H9 (cell line): ENCODE results near the gene RABL6. TPM values are rescaled to one million over a fixed set of nuclear protein-coding genes. Genes with fewer than 3 reads are reported as not detected.

Experiments
- DNase-seq: peaks from one replicate; pipeline ENCODE4 v3.0.0-alpha.2; 2017
- H2AFZ ChIP-seq: one replicate; pipeline ENCODE4 v1.6.1; 2013; ENCODE audit warnings: mild to moderate bottlenecking, low read length, control low read depth, moderate library complexity
- H2AK5ac ChIP-seq: 2 replicates; pipeline ENCODE4 v1.6.1; 2013; ENCODE audit warnings: low read length, control low read depth, mixed read lengths; ENCODE audit not compliant: insufficient read length
- H2BK120ac ChIP-seq: one replicate; pipeline ENCODE4 v1.6.1; 2013; ENCODE audit warnings: low read depth, mild to moderate bottlenecking, low read length, control low read depth, inconsistent platforms; ENCODE audit not compliant: poor library complexity, severe bottlenecking
- H2BK12ac ChIP-seq: 2 replicates; pipeline ENCODE4 v1.6.1; 2013; ENCODE audit warnings: low read length, control low read depth, mixed read lengths, low read depth; ENCODE audit not compliant: insufficient read length
- H2BK15ac ChIP-seq: 2 replicates; pipeline ENCODE4 v1.6.1; 2013; ENCODE audit warnings: low read depth, low read length, control low read depth
- H2BK20ac ChIP-seq: one replicate; pipeline ENCODE4 v1.6.1; 2013; ENCODE audit warnings: low read depth, mild to moderate bottlenecking, low read length, control low read depth, inconsistent platforms; ENCODE audit not compliant: poor library complexity, severe bottlenecking
- H2BK5ac ChIP-seq: 2 replicates; pipeline ENCODE4 v1.6.1; 2013; ENCODE audit warnings: low read length, control low read depth, mixed read lengths; ENCODE audit not compliant: insufficient read length
- H3K14ac ChIP-seq: 2 replicates; pipeline ENCODE4 v1.6.1; 2013; ENCODE audit warnings: low read length, control low read depth; ENCODE audit not compliant: insufficient read depth
- H3K18ac ChIP-seq: 2 replicates; pipeline ENCODE4 v1.6.1; 2013; ENCODE audit warnings: low read depth, mild to moderate bottlenecking, mixed read lengths, low read length, control low read depth; ENCODE audit not compliant: insufficient read length
- H3K23ac ChIP-seq: 2 replicates; pipeline ENCODE4 v1.6.1; 2013; ENCODE audit warnings: low read length, control low read depth, mixed read lengths, low read depth; ENCODE audit not compliant: insufficient read length
- H3K23me2 ChIP-seq: 2 replicates; pipeline ENCODE4 v1.6.1; 2013; ENCODE audit warnings: low read depth, mild to moderate bottlenecking, mixed read lengths, low read length, control low read depth; ENCODE audit not compliant: insufficient read length, poor library complexity, severe bottlenecking
- H3K27ac ChIP-seq: 2 replicates; pipeline ENCODE4 v1.5.1; 2013; ENCODE audit warnings: low read length, control low read depth, mixed read lengths, low read depth; ENCODE audit not compliant: insufficient read length
- H3K27me3 ChIP-seq: 2 replicates; pipeline ENCODE4 v1.6.1; 2013; ENCODE audit warnings: low read length, control low read depth, inconsistent platforms; ENCODE audit not compliant: insufficient read depth
- H3K4ac ChIP-seq: 2 replicates; pipeline ENCODE4 v1.6.1; 2013; ENCODE audit warnings: low read depth, mild to moderate bottlenecking, control low read depth, inconsistent platforms, low read length, moderate library complexity
- H3K4me1 ChIP-seq: 2 replicates; pipeline ENCODE4 v1.6.1; 2013; ENCODE audit warnings: low read length, control low read depth, inconsistent platforms; ENCODE audit not compliant: insufficient read depth
- H3K4me2 ChIP-seq: 2 replicates; pipeline ENCODE4 v1.6.1; 2013; ENCODE audit warnings: low read length, control low read depth, mixed read lengths; ENCODE audit not compliant: insufficient read length, insufficient read depth
- H3K56ac ChIP-seq: 2 replicates; pipeline ENCODE4 v1.6.1; 2013; ENCODE audit warnings: low read depth, mild to moderate bottlenecking, mixed read lengths, low read length, control low read depth; ENCODE audit not compliant: insufficient read length
- H3K79me1 ChIP-seq: 2 replicates; pipeline ENCODE4 v1.6.1; 2013; ENCODE audit warnings: low read depth, mild to moderate bottlenecking, moderate library complexity, low read length, control low read depth, inconsistent platforms; ENCODE audit not compliant: insufficient read depth, poor library complexity, severe bottlenecking
- H3K79me2 ChIP-seq: 2 replicates; pipeline ENCODE4 v1.6.1; 2013; ENCODE audit warnings: low read length, control low read depth, inconsistent platforms; ENCODE audit not compliant: insufficient read depth
- H3K9ac ChIP-seq: 2 replicates; pipeline ENCODE4 v1.6.1; 2013; ENCODE audit warnings: low read length, control low read depth, mixed read lengths; ENCODE audit not compliant: insufficient read length; ENCODE audit errors: extremely low read depth
- H3K9me3 ChIP-seq: one replicate; pipeline ENCODE4 v1.6.1; 2013; ENCODE audit warnings: low read depth, low read length, inconsistent platforms; ENCODE audit not compliant: control insufficient read depth
- H3T11ph ChIP-seq: one replicate; pipeline ENCODE4 v1.6.1; 2013; ENCODE audit warnings: mild to moderate bottlenecking, low read length, control low read depth, inconsistent platforms
- H4K20me1 ChIP-seq: one replicate; pipeline ENCODE4 v1.6.1; 2013; ENCODE audit not compliant: control insufficient read depth, insufficient read length, insufficient read depth
- H4K5ac ChIP-seq: 2 replicates; pipeline ENCODE4 v1.6.1; 2013; ENCODE audit warnings: low read depth, mild to moderate bottlenecking, mixed read lengths, low read length, control low read depth; ENCODE audit not compliant: insufficient read length
- H4K8ac ChIP-seq: replicated peaks from 2 replicates; pipeline ENCODE4 v1.6.1; 2013; ENCODE audit warnings: low read length, control low read depth, mixed read lengths, low read depth; ENCODE audit not compliant: insufficient read length
- H4K91ac ChIP-seq: 2 replicates; pipeline ENCODE4 v1.6.1; 2013; ENCODE audit warnings: low read depth, mild to moderate bottlenecking, moderate library complexity, mixed read lengths, low read length, control low read depth; ENCODE audit not compliant: insufficient read length
- H3K27ac Mint-ChIP-seq, 3 experiments: 2 replicates in 2 of 3; 3 replicates in 1 of 3; pipeline ENCODE4 v1.8.0; 2020 to 2021; ENCODE audit warnings: mixed read lengths in 3 of 3, mild to moderate bottlenecking in 1 of 3, moderate library complexity in 1 of 3
- H3K27me3 Mint-ChIP-seq: 2 replicates; pipeline ENCODE4 v1.8.0; 2021; ENCODE audit warnings: low read depth, mild to moderate bottlenecking, moderate library complexity, mixed read lengths
- H3K36me3 Mint-ChIP-seq, 3 experiments: 2 replicates in 2 of 3; 3 replicates in 1 of 3; pipeline ENCODE4 v1.8.0; 2020 to 2021; ENCODE audit warnings: low read depth in 3 of 3, mixed read lengths in 3 of 3; ENCODE audit not compliant: insufficient read depth in 1 of 3
- H3K4me1 Mint-ChIP-seq, 2 experiments: 2 replicates each; pipeline ENCODE4 v1.8.0; 2020; ENCODE audit warnings: mixed read lengths in 2 of 2
- H3K4me3 Mint-ChIP-seq, 2 experiments: 2 replicates in 1 of 2; 3 replicates in 1 of 2; pipeline ENCODE4 v1.8.0; 2020 to 2021; ENCODE audit warnings: mild to moderate bottlenecking in 2 of 2, mixed read lengths in 2 of 2, moderate library complexity in 1 of 2
- H3K9me3 Mint-ChIP-seq, 2 experiments: 2 replicates in 1 of 2; 3 replicates in 1 of 2; pipeline ENCODE4 v1.8.0; 2020; ENCODE audit warnings: mild to moderate bottlenecking in 2 of 2, mixed read lengths in 2 of 2, moderate library complexity in 1 of 2
- WGBS: extraction: QIAGEN DNeasy Blood & Tissue Kit; methylation state at CpG from one replicate; pipeline ENCODE4 v1.1.7; 2013; ENCODE audit warnings: missing lambda C conversion rate, low lambda C conversion rate, mixed read lengths; ENCODE audit not compliant: insufficient read length; ENCODE audit errors: extremely low coverage; 5-methylcytosine and 5-hydroxymethylcytosine counted together
- total RNA-seq: library from RNA; stranded (reverse); gene quantifications from 2 replicates; pipeline ENCODE4 v1.2.1, GENCODE V29; 2021
- TF ChIP-seq, protein P1 (sequence below): fragments of 200-600 bp; sonication (generic); conservative IDR thresholded peaks from 3 replicates; pipeline ENCODE4 v1.8.0; 2021; ENCODE audit warnings: antibody characterized with exemption, mild to moderate bottlenecking

RABL6 gene
- total RNA-seq, 1 experiment from 2014 or later: 108 TPM

DNA sequence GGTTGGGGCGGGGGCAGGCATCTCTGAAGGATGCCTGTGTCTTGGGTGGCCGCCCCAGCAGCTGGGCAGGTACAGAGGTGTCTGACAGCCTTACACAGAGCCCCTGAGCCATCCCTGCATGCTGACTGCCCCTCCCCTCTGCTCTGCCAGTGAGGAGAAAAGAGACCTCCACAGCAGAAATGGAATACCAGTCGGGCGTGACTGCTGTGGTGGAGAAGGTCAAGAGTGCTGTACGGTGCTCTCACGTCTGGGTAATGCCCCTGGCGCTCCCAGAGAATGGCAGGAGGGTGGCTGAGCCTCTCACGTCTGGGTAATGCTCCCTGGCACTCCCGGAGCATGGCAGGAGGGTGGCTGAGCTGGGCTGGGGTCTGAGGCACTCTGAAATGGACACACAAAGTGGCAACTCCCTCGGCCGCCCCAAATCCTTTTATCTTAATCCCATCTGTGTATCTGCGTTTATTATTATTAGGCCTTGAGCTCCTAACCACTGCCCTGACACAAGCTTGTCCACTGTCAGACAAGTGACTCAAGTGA, 2.5 kb upstream of the RABL6 start:
- H3K14ac ChIP-seq: no peak overlapping the region
- no peaks in the 10 kb centered on the region; the same call in 1 of the 2 replicates for H3K27me3 ChIP-seq
- H3K9me3 ChIP-seq: no peaks in the 10 kb centered on the region
- no peak overlapping the region for H3K9ac ChIP-seq
- H3K4me1 ChIP-seq: no peaks in the 10 kb centered on the region; the same call in 1 of the 2 replicates
- peak overlapping the region in 1 of 2 experiments; percentile 65; a peak in 2 of 5 replicates for H3K4me3 Mint-ChIP-seq
- H3K36me3 Mint-ChIP-seq: peaks cover 17 to 31% (median 27%) of the 10 kb centered on the region in 3 experiments; a peak in 6 of 7 replicates
- H2AFZ ChIP-seq: no peak overlapping the region
- H3K23me2 ChIP-seq: peaks cover 22% of the 10 kb centered on the region
- WGBS: no CpG with 5 or more reads among the region's 12 CpGs
- no peak overlapping the region for H3K56ac ChIP-seq
- no peak overlapping the region for H4K8ac ChIP-seq
- no peak overlapping the region for H3K23ac ChIP-seq
- H3K27me3 Mint-ChIP-seq: peaks cover 20% of the 10 kb centered on the region
- no peak overlapping the region for H3T11ph ChIP-seq
- H3K79me2 ChIP-seq: peaks cover 9% of the 10 kb centered on the region; the same call in 1 of the 2 replicates
- peaks cover 4% of the 10 kb centered on the region for H4K20me1 ChIP-seq
- no peak overlapping the region for H4K91ac ChIP-seq
- H2BK20ac ChIP-seq: no peak overlapping the region
- TF ChIP-seq, protein P1, sequence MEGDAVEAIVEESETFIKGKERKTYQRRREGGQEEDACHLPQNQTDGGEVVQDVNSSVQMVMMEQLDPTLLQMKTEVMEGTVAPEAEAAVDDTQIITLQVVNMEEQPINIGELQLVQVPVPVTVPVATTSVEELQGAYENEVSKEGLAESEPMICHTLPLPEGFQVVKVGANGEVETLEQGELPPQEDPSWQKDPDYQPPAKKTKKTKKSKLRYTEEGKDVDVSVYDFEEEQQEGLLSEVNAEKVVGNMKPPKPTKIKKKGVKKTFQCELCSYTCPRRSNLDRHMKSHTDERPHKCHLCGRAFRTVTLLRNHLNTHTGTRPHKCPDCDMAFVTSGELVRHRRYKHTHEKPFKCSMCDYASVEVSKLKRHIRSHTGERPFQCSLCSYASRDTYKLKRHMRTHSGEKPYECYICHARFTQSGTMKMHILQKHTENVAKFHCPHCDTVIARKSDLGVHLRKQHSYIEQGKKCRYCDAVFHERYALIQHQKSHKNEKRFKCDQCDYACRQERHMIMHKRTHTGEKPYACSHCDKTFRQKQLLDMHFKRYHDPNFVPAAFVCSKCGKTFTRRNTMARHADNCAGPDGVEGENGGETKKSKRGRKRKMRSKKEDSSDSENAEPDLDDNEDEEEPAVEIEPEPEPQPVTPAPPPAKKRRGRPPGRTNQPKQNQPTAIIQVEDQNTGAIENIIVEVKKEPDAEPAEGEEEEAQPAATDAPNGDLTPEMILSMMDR: no peak
- H3K4me2 ChIP-seq: no peak overlapping the region
- H2BK5ac ChIP-seq: no peak overlapping the region
- no peak overlapping the region for H3K27ac ChIP-seq
- H2BK12ac ChIP-seq: no peak overlapping the region
- DNase-seq: no peak
- H3K18ac ChIP-seq: no peak overlapping the region
- no peak overlapping the region for H2BK120ac ChIP-seq
- no peaks in the 10 kb centered on the region for H3K9me3 Mint-ChIP-seq
- H3K4me1 Mint-ChIP-seq: peaks cover 21 to 34% of the 10 kb centered on the region in 2 experiments
- no peak overlapping the region for H3K27ac Mint-ChIP-seq
- no peak overlapping the region for H4K5ac ChIP-seq
- H3K4ac ChIP-seq: no peak overlapping the region
- H2BK15ac ChIP-seq: no peak overlapping the region
- H3K79me1 ChIP-seq: peaks cover 5% of the 10 kb centered on the region
- H2AK5ac ChIP-seq: no peak overlapping the region
